K562 (cell line): ENCODE measurements around the gene OR10X1. TPM values are rescaled to one million over a fixed set of nuclear protein-coding genes. Genes with fewer than 3 reads are reported as not detected.

Experiments
- ATAC-seq: fragments of 200-7000 bp; cut with Tn5 transposase; 3 replicates; pipeline ENCODE4 v1.9.1; 2020; ENCODE audit warnings: moderate library complexity
- BruUV-seq: library from RNA; stranded (reverse); fragments of 400-500 nt; replicated peaks from 2 replicates; lab custom pipeline; 2021; lab: Mats Ljungman, UMichigan
- CTCF ChIA-PET: fragments of 300-600 bp; formaldehyde crosslinking; extraction: SDS; loops from one replicate; lab custom pipeline; 2021; ENCODE audit warnings: low intra/inter-chr PET ratio; lab: Yijun Ruan, JAX
- POLR2A ChIA-PET: fragments of 300-600, 350-650 bp; sonication (Branson Sonifier 250); formaldehyde crosslinking; extraction: SDS; loops from one replicate; lab custom pipeline; 2021; ENCODE audit warnings: antibody characterized with exemption, inconsistent platforms; lab: Yijun Ruan, JAX
- DNase-seq, 4 experiments: peaks; one replicate each; pipeline versions ENCODE4 v3.0.0 to v3.0.0-alpha.2; 2011 to 2018; ENCODE audit warnings: low spot score in 3 of 4, mixed read lengths in 3 of 4; ENCODE audit errors: extremely low read depth in 1 of 4
- FAIRE-seq: peaks from 2 replicates; lab custom pipeline; 2011; peaks lifted over from hg19 to GRCh38; lab: Jason Lieb, UNC
- H2AFZ ChIP-seq: 2 replicates; pipeline ENCODE4 v1.6.0; 2011; ENCODE audit warnings: low read depth, low read length, control low read depth, inconsistent platforms
- H3K27ac ChIP-seq: fragments of 200-600 bp; 3 replicates; pipeline ENCODE4 v1.8.0; 2011; ENCODE audit warnings: low read depth, mild to moderate bottlenecking, control low read depth, inconsistent platforms, low read length, moderate library complexity, mixed read lengths; ENCODE audit errors: extremely low read depth
- H3K27me3 ChIP-seq, 2 experiments: fragments of 300-600 bp in 1 of 2; 2 replicates in 1 of 2; 3 replicates in 1 of 2; pipeline versions ENCODE4 v1.6.0 to v1.8.0; 2011; ENCODE audit warnings: inconsistent platforms in 2 of 2, low read length in 2 of 2, mild to moderate bottlenecking in 1 of 2, mixed read lengths in 1 of 2, moderate library complexity in 1 of 2; ENCODE audit not compliant: control insufficient read depth in 2 of 2, insufficient read depth in 2 of 2
- H3K36me3 ChIP-seq: fragments of 300-600 bp; 3 replicates; pipeline ENCODE4 v1.8.0; 2011; ENCODE audit warnings: mild to moderate bottlenecking, low read length, inconsistent platforms; ENCODE audit not compliant: control insufficient read depth, insufficient read depth
- H3K4me1 ChIP-seq, 2 experiments: fragments of 200-600 bp in 1 of 2; replicated peaks in 1 of 2; 2 replicates in 1 of 2; 3 replicates in 1 of 2; pipeline versions ENCODE4 v1.5.1 to v1.8.0; 2011; ENCODE audit warnings: inconsistent platforms in 2 of 2, low read length in 2 of 2, mild to moderate bottlenecking in 1 of 2, mixed read lengths in 1 of 2, moderate library complexity in 1 of 2; ENCODE audit not compliant: control insufficient read depth in 2 of 2, insufficient read depth in 2 of 2
- H3K4me2 ChIP-seq: 2 replicates; pipeline ENCODE4 v1.6.1; 2011; ENCODE audit warnings: low read length, control low read depth, inconsistent platforms, mixed read lengths; ENCODE audit not compliant: insufficient read depth
- H3K4me3 ChIP-seq: fragments of 200-600 bp; sonication (generic), shearing (Covaris generic); 2 replicates; pipeline ENCODE4 v1.5.1; 2016; ENCODE audit warnings: control low read depth, inconsistent platforms
- H3K79me2 ChIP-seq: fragments of 200-600 bp; 3 replicates; pipeline ENCODE4 v1.8.0; 2011; ENCODE audit warnings: low read length, inconsistent platforms; ENCODE audit not compliant: control insufficient read depth, insufficient read depth
- H3K9ac ChIP-seq, 2 experiments: 2 replicates each; pipeline versions ENCODE4 v1.6.0 to v1.6.1; 2011; ENCODE audit warnings: low read depth in 2 of 2, low read length in 2 of 2, control low read depth in 1 of 2, inconsistent platforms in 1 of 2, mild to moderate bottlenecking in 1 of 2, mixed read lengths in 1 of 2; ENCODE audit not compliant: insufficient read depth in 1 of 2
- H3K9me1 ChIP-seq: one replicate; pipeline ENCODE4 v1.6.0; 2011; ENCODE audit warnings: inconsistent platforms, mild to moderate bottlenecking, low read length, moderate library complexity; ENCODE audit not compliant: control insufficient read depth, insufficient read depth
- H3K9me3 ChIP-seq: replicated peaks from 2 replicates; pipeline ENCODE4 v1.5.1; 2011; ENCODE audit warnings: low read depth, low read length, inconsistent platforms; ENCODE audit not compliant: control insufficient read depth, insufficient read depth
- H4K20me1 ChIP-seq: replicated peaks from 2 replicates; pipeline ENCODE4 v1.6.1; 2011; ENCODE audit warnings: low read length, inconsistent platforms, mixed read lengths; ENCODE audit not compliant: control insufficient read depth, insufficient read depth
- AFF1 ChIP-seq, 2 experiments: fragments of 450-650 bp; IDR thresholded peaks; 2 replicates each; pipeline ENCODE4 v1.6.1; 2018; ENCODE audit warnings: mild to moderate bottlenecking in 2 of 2, low read depth in 1 of 2; ENCODE audit not compliant: partially characterized antibody in 2 of 2
- CSDE1 ChIP-seq, 2 experiments: fragments of 450-650 bp; IDR thresholded peaks; 2 replicates each; pipeline ENCODE4 v1.6.1; 2016; ENCODE audit warnings: mild to moderate bottlenecking in 1 of 2
- CTBP1 ChIP-seq: fragments of 450-650 bp; IDR thresholded peaks from 2 replicates; pipeline ENCODE4 v1.6.1; 2016; ENCODE audit warnings: borderline replicate concordance
- FIP1L1 ChIP-seq: fragments of 200-400 bp; formaldehyde crosslinking; IDR thresholded peaks from 2 replicates; pipeline ENCODE4 v1.6.1; 2018; ENCODE audit warnings: mild to moderate bottlenecking, low read depth, low read length; ENCODE audit not compliant: poor library complexity, severe bottlenecking
- FOSL1 ChIP-seq: fragments of 200-800 bp; sonication (Bioruptor generic); conservative IDR thresholded peaks from 2 replicates; pipeline ENCODE4 v1.6.1; 2016; ENCODE audit warnings: missing genetic modification characterization, missing compliant biosample characterization
- PPARD ChIP-seq: fragments of 250-450 bp; sonication (Bioruptor Pico); IDR thresholded peaks from 2 replicates; pipeline ENCODE4 v1.8.0; 2022; ENCODE audit warnings: inconsistent platforms, mild to moderate bottlenecking, moderate library complexity
- SLC30A9 ChIP-seq: fragments of 250-450 bp; sonication (Bioruptor Pico); IDR thresholded peaks from 2 replicates; pipeline ENCODE4 v1.8.0; 2022; ENCODE audit warnings: mild to moderate bottlenecking, moderate library complexity
- ZBTB5 ChIP-seq: fragments of 450-650 bp; IDR thresholded peaks from 2 replicates; pipeline ENCODE4 v1.6.1; 2017; ENCODE audit warnings: antibody characterized with exemption
- ZNF165 ChIP-seq: fragments of 250-450 bp; sonication (Bioruptor Pico); IDR thresholded peaks from 2 replicates; pipeline ENCODE4 v1.4.0; 2020; ENCODE audit warnings: borderline replicate concordance
- ZNF239 ChIP-seq: fragments of 250-450 bp; sonication (Bioruptor Pico); IDR thresholded peaks from 2 replicates; pipeline ENCODE4 v1.4.0; 2020; ENCODE audit warnings: mild to moderate bottlenecking
- ZNF431 ChIP-seq: sonication (generic); formaldehyde crosslinking; IDR thresholded peaks from 2 replicates; pipeline ENCODE4 v1.8.0; 2022; ENCODE audit warnings: mild to moderate bottlenecking, missing genetic modification reagents
- ZNF76 ChIP-seq: fragments of 250-450 bp; sonication (Bioruptor Pico); IDR thresholded peaks from 2 replicates; pipeline ENCODE4 v1.4.0; 2020; ENCODE audit warnings: mild to moderate bottlenecking, moderate library complexity, borderline replicate concordance
- ZNF778 ChIP-seq: fragments of 450-650 bp; formaldehyde crosslinking; IDR thresholded peaks from 2 replicates; pipeline ENCODE4 v1.4.0; 2020; ENCODE audit warnings: mild to moderate bottlenecking, moderate library complexity
- WGBS: fragments of 100-300 bp; shearing (Covaris generic); methylation state at CpG from one replicate; pipeline ENCODE4 v1.1.6; 2016; ENCODE audit warnings: low coverage, mixed read lengths; ENCODE audit not compliant: insufficient coverage; ENCODE audit errors: missing lambda C conversion rate; 5-methylcytosine and 5-hydroxymethylcytosine counted together
- in situ Hi-C: fragments of 300-500 bp; cut with MboI; formaldehyde crosslinking; loops from 4 replicates; pipeline ENCODE4 v1.15.0; 2018; ENCODE audit warnings: inconsistent platforms, mixed read lengths
- intact Hi-C: fragments of 100-400 bp; cut with micrococcal nuclease; formaldehyde crosslinking; loops from 2 replicates; pipeline ENCODE4 v1.14.2; 2022
- polyA plus RNA-seq, 8 experiments: library from polyadenylated mRNA; depleted of rRNA in 4 of 8; stranded (reverse) in 5 of 8; unstranded in 3 of 8; fragments of >200 nt; fragmentation: Nextera tagmentation in 2 of 8; fragmentation: Illumina TruSeq in 1 of 8; extraction: Ambion mirVana in 2 of 8; extraction: Trizol in 1 of 8; gene quantifications; 2 replicates each; pipeline versions ENCODE4 v1.2.1 to v1.2.3, GENCODE V29; 2011 to 2014; ENCODE audit warnings: inconsistent platforms in 1 of 8, missing spikeins in 1 of 8
- total RNA-seq, 7 experiments: library from RNA; depleted of rRNA in 6 of 7; stranded (reverse); fragments of >200 nt in 6 of 7; fragmentation: Illumina TruSeq in 2 of 7; extraction: Trizol in 2 of 7; gene quantifications; 2 replicates each; pipeline versions ENCODE4 v1.2.1 to v1.2.3, GENCODE V29; 2011 to 2021; ENCODE audit warnings: low replicate concordance in 1 of 7
- TF ChIP-seq, protein P1 (sequence below): fragments of 250-450 bp; sonication (Bioruptor Pico); IDR thresholded peaks from 2 replicates; pipeline ENCODE4 v1.4.0; 2020; ENCODE audit warnings: borderline replicate concordance
- TF ChIP-seq, protein P2 (sequence below): sonication (generic); IDR thresholded peaks from 2 replicates; pipeline ENCODE4 v1.6.1; 2016

The OR10X1 gene
- total and polyA plus RNA-seq, 9 of the 15 experiments (the other 6 are each of a cell fraction or from before 2014, with no cell fraction given) = not detected

GRCh38 chr1:158607296-158607695 is 27.6 kb upstream of the OR10X1 start:
- CTCF ChIA-PET = no interaction called here
- intact Hi-C loops (no loop called here), in situ Hi-C loops (no loop called here)
- BruUV-seq = no TSS peak
- Histone ChIP-seq H3K9me1 (no peaks in the 10 kb centered on the region), H3K4me3 (no peak overlapping the region), H3K9me3 (no peaks in the 10 kb centered on the region), H3K9ac (no peak overlapping the region), H3K79me2 (no peaks in the 10 kb centered on the region), H3K27me3 (no peaks in the 10 kb centered on the region), H3K36me3 (peaks cover 14% of the 10 kb centered on the region), H3K4me1 (no peaks in the 10 kb centered on the region), H2AFZ (no peak overlapping the region), H3K27ac (no peak overlapping the region), H3K4me2 (no peak overlapping the region), H4K20me1 (no peaks in the 10 kb centered on the region)
- POLR2A ChIA-PET = interaction anchor here (1.0 to 1.5 kb wide), 2 partner anchors 13 to 29 kb away, joined by 3 to 7 read pairs; no protein-coding TSS in a partner anchor
- DNase-seq (no peak), FAIRE-seq (no peak), ATAC-seq (peak; percentile 24; the same call in 2 of the 3 replicates)
- 29% methylated on average over 1 of the region's 1 CpG for WGBS
- no peak for TF ChIP-seq AFF1 (IDR thresholded peaks at IDR 0.05; ENCODE audit: low read depth in 1 of 2, partially characterized antibody in 2 of 2)
- TF ChIP-seq ZNF76 = no peak
- TF ChIP-seq ZNF239 = no peak
- no peak for TF ChIP-seq FIP1L1
- TF ChIP-seq ZNF778 (CRISPR knock-in tag) = no peak
- TF ChIP-seq, protein P1, sequence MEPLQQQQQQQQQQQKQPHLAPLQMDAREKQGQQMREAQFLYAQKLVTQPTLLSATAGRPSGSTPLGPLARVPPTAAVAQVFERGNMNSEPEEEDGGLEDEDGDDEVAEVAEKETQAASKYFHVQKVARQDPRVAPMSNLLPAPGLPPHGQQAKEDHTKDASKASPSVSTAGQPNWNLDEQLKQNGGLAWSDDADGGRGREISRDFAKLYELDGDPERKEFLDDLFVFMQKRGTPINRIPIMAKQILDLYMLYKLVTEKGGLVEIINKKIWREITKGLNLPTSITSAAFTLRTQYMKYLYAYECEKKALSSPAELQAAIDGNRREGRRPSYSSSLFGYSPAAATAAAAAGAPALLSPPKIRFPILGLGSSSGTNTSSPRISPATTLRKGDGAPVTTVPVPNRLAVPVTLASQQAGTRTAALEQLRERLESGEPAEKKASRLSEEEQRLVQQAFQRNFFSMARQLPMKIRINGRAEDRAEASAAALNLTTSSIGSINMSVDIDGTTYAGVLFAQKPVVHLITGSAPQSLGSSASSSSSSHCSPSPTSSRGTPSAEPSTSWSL (CRISPR knock-in tag) = no peak
- no peak for TF ChIP-seq SLC30A9 (CRISPR knock-in tag)
- TF ChIP-seq CSDE1 (IDR thresholded peaks at IDR 0.05) = no peak
- no peak for TF ChIP-seq FOSL1 (tag)
- no peak for TF ChIP-seq CTBP1
- TF ChIP-seq PPARD = no peak
- TF ChIP-seq ZNF431 (CRISPR knock-in tag) = no peak
- TF ChIP-seq, protein P2, sequence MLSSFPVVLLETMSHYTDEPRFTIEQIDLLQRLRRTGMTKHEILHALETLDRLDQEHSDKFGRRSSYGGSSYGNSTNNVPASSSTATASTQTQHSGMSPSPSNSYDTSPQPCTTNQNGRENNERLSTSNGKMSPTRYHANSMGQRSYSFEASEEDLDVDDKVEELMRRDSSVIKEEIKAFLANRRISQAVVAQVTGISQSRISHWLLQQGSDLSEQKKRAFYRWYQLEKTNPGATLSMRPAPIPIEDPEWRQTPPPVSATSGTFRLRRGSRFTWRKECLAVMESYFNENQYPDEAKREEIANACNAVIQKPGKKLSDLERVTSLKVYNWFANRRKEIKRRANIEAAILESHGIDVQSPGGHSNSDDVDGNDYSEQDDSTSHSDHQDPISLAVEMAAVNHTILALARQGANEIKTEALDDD = no peak
- TF ChIP-seq ZNF165 (CRISPR knock-in tag) = no peak
- TF ChIP-seq ZBTB5 = no peak
